Sigmoid colon (tissue), 4 donors: ENCODE results near the gene KCNA1.

Experiments used
- CTCF ChIP-seq, 4 experiments: fragments of 450-650 bp in 3 of 4; fragments of 200-600 bp in 1 of 4; IDR thresholded peaks; one replicate each; pipeline ENCODE4 v1.5.1; 2016 to 2019; ENCODE audit warnings: antibody characterized with exemption in 4 of 4, mild to moderate bottlenecking in 3 of 4, moderate library complexity in 2 of 4
- EP300 ChIP-seq, 4 donors: sonication (generic); formaldehyde crosslinking; IDR thresholded peaks; one replicate each; pipeline ENCODE4 v1.6.1; 2017; ENCODE audit warnings: antibody characterized with exemption in 4 of 4
- POLR2A ChIP-seq, 2 donors: fragments of 450-650 bp; IDR thresholded peaks; one replicate each; pipeline ENCODE4 v1.6.1; 2016; ENCODE audit warnings: antibody characterized with exemption in 2 of 2, mild to moderate bottlenecking in 2 of 2, moderate library complexity in 2 of 2
- POLR2AphosphoS5 ChIP-seq, 4 donors: sonication (generic); formaldehyde crosslinking; IDR thresholded peaks; one replicate each; pipeline ENCODE4 v1.6.1; 2017; ENCODE audit warnings: antibody characterized with exemption in 4 of 4

DNA sequence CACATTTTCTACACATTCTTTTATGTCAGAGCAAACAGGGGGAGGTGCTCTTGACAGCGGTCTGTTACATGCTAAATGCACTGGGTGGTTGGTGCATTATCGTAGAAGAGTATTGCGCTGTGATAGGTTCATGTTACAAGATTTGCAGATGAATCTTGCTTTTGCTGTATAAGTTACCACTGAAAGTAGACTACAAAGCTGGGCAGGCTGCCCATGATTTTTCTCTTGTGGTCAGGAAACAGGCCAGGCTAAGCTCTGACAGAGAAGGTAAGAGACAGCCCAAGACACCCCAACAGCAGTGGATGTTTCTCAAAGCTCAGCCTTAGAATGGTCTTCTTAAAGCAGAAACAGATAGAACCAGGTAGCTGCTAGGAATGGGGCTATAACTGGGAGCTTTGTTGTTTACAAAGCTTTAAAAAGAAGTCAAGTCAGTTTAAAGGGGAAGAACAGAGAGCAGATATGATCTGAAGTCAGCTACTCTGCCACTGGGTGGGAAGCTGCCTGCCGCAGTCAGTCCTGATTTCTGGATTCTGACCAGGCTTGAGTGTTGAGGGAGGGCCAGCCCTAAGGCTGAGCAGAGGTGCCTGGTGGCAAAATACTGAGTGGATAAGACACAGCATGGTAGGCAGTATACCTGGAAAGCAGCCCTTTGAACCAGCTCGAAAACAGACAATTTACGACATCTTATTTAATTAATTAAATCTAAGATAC is 9.4 kb downstream of the KCNA1 start:
- TF ChIP-seq CTCF (IDR thresholded peaks at IDR 0.05), result no peak
- TF ChIP-seq POLR2A (IDR thresholded peaks at IDR 0.05), result no peak
- TF ChIP-seq POLR2AphosphoS5 (IDR thresholded peaks at IDR 0.05), result no peak
- TF ChIP-seq EP300 (IDR thresholded peaks at IDR 0.05), result no peak
